Activated naive CD8-positive, alpha-beta T cell (primary cell): Measurements from ENCODE around the gene CTIF.

Experiments
- H3K27ac Mint-ChIP-seq: one replicate; pipeline ENCODE4 v1.8.0; 2021; ENCODE audit warnings: mixed read lengths
- H3K27me3 Mint-ChIP-seq: one replicate; pipeline ENCODE4 v1.8.0; 2021; ENCODE audit warnings: mixed read lengths
- H3K36me3 Mint-ChIP-seq: one replicate; pipeline ENCODE4 v1.8.0; 2021; ENCODE audit warnings: mixed read lengths
- H3K4me1 Mint-ChIP-seq: one replicate; pipeline ENCODE4 v1.8.0; 2021; ENCODE audit warnings: low read depth, mixed read lengths
- H3K4me3 Mint-ChIP-seq: one replicate; pipeline ENCODE4 v1.8.0; 2021; ENCODE audit warnings: mild to moderate bottlenecking, mixed read lengths
- H3K9me3 Mint-ChIP-seq: one replicate; pipeline ENCODE4 v1.8.0; 2021; ENCODE audit warnings: low read depth, mixed read lengths

Gene CTIF

GRCh38 chr18:48694295-48694694 is 155.5 kb downstream of the CTIF start:
- no peak overlapping the region for H3K4me3 Mint-ChIP-seq
- no peaks in the 10 kb centered on the region for H3K9me3 Mint-ChIP-seq
- H3K4me1 Mint-ChIP-seq, result no peaks in the 10 kb centered on the region
- H3K27ac Mint-ChIP-seq, result no peak overlapping the region
- H3K27me3 Mint-ChIP-seq, result no peaks in the 10 kb centered on the region
- H3K36me3 Mint-ChIP-seq, result no peaks in the 10 kb centered on the region

- Mint-ChIP-seq H3K36me3 (no peaks in the 10 kb centered on the region), H3K9me3 (no peaks in the 10 kb centered on the region), H3K4me1 (no peaks in the 10 kb centered on the region), H3K4me3 (no peak overlapping the region), H3K27me3 (no peaks in the 10 kb centered on the region), H3K27ac (no peak overlapping the region)
These were observed 156.8 kb downstream of the CTIF start for GRCh38 chr18:48695671-48696070.

- Mint-ChIP-seq H3K27me3 (no peaks in the 10 kb centered on the region), H3K27ac (no peak overlapping the region), H3K9me3 (no peaks in the 10 kb centered on the region), H3K36me3 (no peaks in the 10 kb centered on the region), H3K4me3 (no peak overlapping the region), H3K4me1 (no peaks in the 10 kb centered on the region)
These were observed 157.4 kb downstream of the CTIF start for GRCh38 chr18:48696218-48696617.

- H3K9me3 Mint-ChIP-seq, result no peaks in the 10 kb centered on the region
These were observed 158.6 kb downstream of the CTIF start for GRCh38 chr18:48697441-48697840.

GRCh38 chr18:48698707-48699106 is 159.9 kb downstream of the CTIF start:
- H3K4me1 Mint-ChIP-seq, result no peaks in the 10 kb centered on the region
- no peak overlapping the region for H3K27ac Mint-ChIP-seq
- H3K36me3 Mint-ChIP-seq, result no peaks in the 10 kb centered on the region
- no peak overlapping the region for H3K4me3 Mint-ChIP-seq
- H3K27me3 Mint-ChIP-seq, result no peaks in the 10 kb centered on the region
- no peaks in the 10 kb centered on the region for H3K9me3 Mint-ChIP-seq

More at GRCh38 chr18:48697441-48697840, 158.6 kb downstream of the CTIF start:
- Mint-ChIP-seq H3K27me3 (no peaks in the 10 kb centered on the region), H3K27ac (no peak overlapping the region), H3K36me3 (no peaks in the 10 kb centered on the region), H3K4me3 (no peak overlapping the region), H3K4me1 (no peaks in the 10 kb centered on the region)

- no peak overlapping the region for H3K4me3 Mint-ChIP-seq
- no peaks in the 10 kb centered on the region for H3K36me3 Mint-ChIP-seq
- H3K27me3 Mint-ChIP-seq, result no peaks in the 10 kb centered on the region
- no peaks in the 10 kb centered on the region for H3K4me1 Mint-ChIP-seq
- no peak overlapping the region for H3K27ac Mint-ChIP-seq
- H3K9me3 Mint-ChIP-seq, result no peaks in the 10 kb centered on the region
These were observed 160.9 kb downstream of the CTIF start for GRCh38 chr18:48699761-48700160.

GRCh38 chr18:48700446-48700845 is 161.6 kb downstream of the CTIF start:
- Mint-ChIP-seq H3K27ac (no peak overlapping the region), H3K4me1 (no peaks in the 10 kb centered on the region), H3K4me3 (no peak overlapping the region), H3K27me3 (no peaks in the 10 kb centered on the region), H3K9me3 (no peaks in the 10 kb centered on the region), H3K36me3 (no peaks in the 10 kb centered on the region)

- Mint-ChIP-seq H3K4me3 (no peak overlapping the region), H3K27me3 (no peaks in the 10 kb centered on the region), H3K4me1 (no peaks in the 10 kb centered on the region), H3K27ac (no peak overlapping the region), H3K36me3 (no peaks in the 10 kb centered on the region), H3K9me3 (no peaks in the 10 kb centered on the region)
These were observed 163.7 kb downstream of the CTIF start for GRCh38 chr18:48702346-48703027.

GRCh38 chr18:48703028-48703386 is 164.2 kb downstream of the CTIF start:
- Mint-ChIP-seq H3K36me3 (no peaks in the 10 kb centered on the region), H3K4me1 (no peaks in the 10 kb centered on the region), H3K27me3 (no peaks in the 10 kb centered on the region), H3K27ac (no peak overlapping the region), H3K4me3 (no peak overlapping the region), H3K9me3 (no peaks in the 10 kb centered on the region)

GRCh38 chr18:48703418-48703817 is 164.6 kb downstream of the CTIF start:
- Mint-ChIP-seq H3K27me3 (no peaks in the 10 kb centered on the region), H3K4me1 (no peaks in the 10 kb centered on the region), H3K9me3 (no peaks in the 10 kb centered on the region), H3K4me3 (no peak overlapping the region), H3K27ac (no peak overlapping the region), H3K36me3 (no peaks in the 10 kb centered on the region)

- Mint-ChIP-seq H3K27ac (no peak overlapping the region), H3K4me3 (no peak overlapping the region), H3K9me3 (no peaks in the 10 kb centered on the region), H3K4me1 (no peaks in the 10 kb centered on the region), H3K27me3 (no peaks in the 10 kb centered on the region), H3K36me3 (no peaks in the 10 kb centered on the region)
These were observed 166.2 kb downstream of the CTIF start for GRCh38 chr18:48705043-48705442.

- H3K27ac Mint-ChIP-seq, result no peak overlapping the region
- H3K27me3 Mint-ChIP-seq, result no peaks in the 10 kb centered on the region
- no peaks in the 10 kb centered on the region for H3K36me3 Mint-ChIP-seq
- no peaks in the 10 kb centered on the region for H3K4me1 Mint-ChIP-seq
- no peak overlapping the region for H3K4me3 Mint-ChIP-seq
- no peaks in the 10 kb centered on the region for H3K9me3 Mint-ChIP-seq
These were observed 166.7 kb downstream of the CTIF start for GRCh38 chr18:48705531-48705930.

- H3K27me3 Mint-ChIP-seq, result no peaks in the 10 kb centered on the region
- no peaks in the 10 kb centered on the region for H3K4me1 Mint-ChIP-seq
- H3K9me3 Mint-ChIP-seq, result no peaks in the 10 kb centered on the region
- H3K4me3 Mint-ChIP-seq, result no peak overlapping the region
- no peaks in the 10 kb centered on the region for H3K36me3 Mint-ChIP-seq
- H3K27ac Mint-ChIP-seq, result no peak overlapping the region
These were observed 167.9 kb downstream of the CTIF start for GRCh38 chr18:48706731-48707130.

- Mint-ChIP-seq H3K27me3 (no peaks in the 10 kb centered on the region), H3K27ac (no peak overlapping the region), H3K4me3 (no peak overlapping the region), H3K4me1 (no peaks in the 10 kb centered on the region), H3K9me3 (no peaks in the 10 kb centered on the region), H3K36me3 (no peaks in the 10 kb centered on the region)
These were observed 168.9 kb downstream of the CTIF start for GRCh38 chr18:48707636-48708296.

GRCh38 chr18:48708807-48709206 is 170.0 kb downstream of the CTIF start:
- no peak overlapping the region for H3K27ac Mint-ChIP-seq
- H3K4me1 Mint-ChIP-seq, result no peaks in the 10 kb centered on the region
- H3K4me3 Mint-ChIP-seq, result no peak overlapping the region
- H3K27me3 Mint-ChIP-seq, result no peaks in the 10 kb centered on the region
- H3K9me3 Mint-ChIP-seq, result no peaks in the 10 kb centered on the region
- H3K36me3 Mint-ChIP-seq, result no peaks in the 10 kb centered on the region
